SU-DHL-6 (cell line): ENCODE data around the gene ARV1.

Experiments
- H2AFZ ChIP-seq: fragments of 200-600 bp; sonication (generic); 2 replicates; pipeline ENCODE4 v1.6.1; 2014; ENCODE audit warnings: low read depth, mild to moderate bottlenecking, moderate library complexity, mixed read lengths, antibody characterized with exemption, low read length; ENCODE audit not compliant: severe bottlenecking
- H3F3A ChIP-seq: fragments of 200-600 bp; shearing (Covaris generic); 2 replicates; pipeline ENCODE4 v1.6.0; 2016; ENCODE audit warnings: antibody characterized with exemption, mild to moderate bottlenecking; ENCODE audit not compliant: insufficient read depth
- H3K27ac ChIP-seq: fragments of 200-600 bp; sonication (generic); 2 replicates; pipeline ENCODE4 v1.5.1; 2016; ENCODE audit warnings: low read depth, mild to moderate bottlenecking, low read length, moderate library complexity, mixed read lengths
- H3K27me3 ChIP-seq: fragments of 200-600 bp; sonication (generic), shearing (Covaris generic); 2 replicates; pipeline ENCODE4 v1.6.0; 2014; ENCODE audit warnings: mild to moderate bottlenecking, low read length
- H3K36me3 ChIP-seq: fragments of 200-600 bp; sonication (generic); 2 replicates; pipeline ENCODE4 v1.6.1; 2014; ENCODE audit warnings: mild to moderate bottlenecking, low read length, mixed read lengths
- H3K4me2 ChIP-seq: fragments of 300-600, 200-600 bp; shearing (Covaris generic), sonication (generic); 2 replicates; pipeline ENCODE4 v1.6.0; 2014; ENCODE audit warnings: low read length, low read depth, mild to moderate bottlenecking; ENCODE audit not compliant: poor library complexity, severe bottlenecking
- H3K4me3 ChIP-seq: fragments of 200-600 bp; sonication (generic); 2 replicates; pipeline ENCODE4 v1.5.1; 2014; ENCODE audit warnings: antibody characterized with exemption, low read length, mild to moderate bottlenecking, mixed read lengths; ENCODE audit not compliant: insufficient read depth, poor library complexity, severe bottlenecking
- H3K79me2 ChIP-seq: fragments of 200-600 bp; sonication (generic); 2 replicates; pipeline ENCODE4 v1.6.1; 2014; ENCODE audit warnings: mild to moderate bottlenecking, low read length, moderate library complexity; ENCODE audit not compliant: insufficient read depth
- H3K9ac ChIP-seq: fragments of 200-600 bp; sonication (generic); 2 replicates; pipeline ENCODE4 v1.7.0; 2014; ENCODE audit warnings: mild to moderate bottlenecking, low read length
- H3K9me2 ChIP-seq: fragments of 200-600 bp; sonication (generic); replicated peaks from 2 replicates; pipeline ENCODE4 v1.6.1; 2014; ENCODE audit warnings: low read length; ENCODE audit not compliant: insufficient read depth
- H3K9me3 ChIP-seq: fragments of 200-600 bp; sonication (generic); 2 replicates; pipeline ENCODE4 v1.6.1; 2014; ENCODE audit warnings: low read length, mixed read lengths; ENCODE audit not compliant: insufficient read depth
- H4K20me1 ChIP-seq: fragments of 200-600 bp; sonication (generic); 2 replicates; pipeline ENCODE4 v1.6.1; 2014; ENCODE audit warnings: low read depth, mild to moderate bottlenecking, antibody characterized with exemption, low read length, moderate library complexity, mixed read lengths
- CTCF ChIP-seq: fragments of 200-600 bp; sonication (generic); IDR thresholded peaks from one replicate; pipeline ENCODE4 v1.5.1; 2017; ENCODE audit warnings: antibody characterized with exemption, mild to moderate bottlenecking, low read length, moderate library complexity; ENCODE audit not compliant: insufficient read depth, poor library complexity, severe bottlenecking
- EZH2phosphoT487 ChIP-seq: fragments of 200-600 bp; sonication (generic), shearing (Covaris generic); conservative IDR thresholded peaks from 2 replicates; pipeline ENCODE4 v1.6.1; 2018; ENCODE audit warnings: mild to moderate bottlenecking, antibody characterized with exemption, low read length, moderate library complexity, mixed read lengths

ARV1 gene

GRCh38 chr1:230958370-230958769, 20.5 kb upstream of the ARV1 start:
- Histone ChIP-seq H3F3A (peaks cover 27% of the 10 kb centered on the region), H4K20me1 (no peaks in the 10 kb centered on the region), H3K27ac (peak overlapping the region; percentile 92), H3K9ac (peak overlapping the region; percentile 28), H3K79me2 (peaks cover 47% of the 10 kb centered on the region), H3K9me3 (no peaks in the 10 kb centered on the region), H3K36me3 (peaks cover 23% of the 10 kb centered on the region), H3K4me2 (peak overlapping the region; percentile 81), H3K9me2 (no peaks in the 10 kb centered on the region), H3K4me3 (peak overlapping the region; percentile 34), H2AFZ (no peak overlapping the region), H3K27me3 (no peaks in the 10 kb centered on the region)
- no peak for TF ChIP-seq EZH2phosphoT487
- no peak for TF ChIP-seq CTCF

DNA sequence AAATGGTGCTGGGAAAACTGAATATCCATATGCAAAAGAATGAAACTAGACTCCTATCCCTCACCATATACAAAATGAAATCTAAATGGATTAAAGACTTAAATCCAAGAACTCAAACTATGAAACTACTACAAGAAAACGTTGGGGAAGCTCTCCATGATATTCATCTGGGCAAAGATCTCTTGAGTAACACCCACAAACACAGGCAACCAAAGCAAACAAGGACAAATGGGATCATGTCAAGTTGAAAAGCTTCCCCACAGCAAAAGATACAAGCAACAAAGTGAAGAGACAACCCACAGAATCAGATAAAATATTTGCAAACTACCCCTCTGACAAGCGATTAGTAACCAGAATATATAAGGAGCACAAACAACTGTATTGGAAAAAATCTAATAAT, 14.0 kb upstream of the ARV1 start:
- H3K9ac ChIP-seq = no peak overlapping the region
- no peaks in the 10 kb centered on the region for H4K20me1 ChIP-seq
- H3K27me3 ChIP-seq = no peaks in the 10 kb centered on the region
- H3K4me2 ChIP-seq = no peak overlapping the region
- H2AFZ ChIP-seq = no peak overlapping the region
- TF ChIP-seq CTCF = no peak
- no peak for TF ChIP-seq EZH2phosphoT487
- H3F3A ChIP-seq = no peaks in the 10 kb centered on the region
- no peaks in the 10 kb centered on the region for H3K36me3 ChIP-seq
- H3K4me3 ChIP-seq = no peak overlapping the region
- no peak overlapping the region for H3K27ac ChIP-seq
- H3K9me2 ChIP-seq = no peaks in the 10 kb centered on the region
- H3K79me2 ChIP-seq = peaks cover 79% of the 10 kb centered on the region
- no peaks in the 10 kb centered on the region for H3K9me3 ChIP-seq

GRCh38 chr1:230965535-230965934, 13.4 kb upstream of the ARV1 start:
- H4K20me1 ChIP-seq = no peaks in the 10 kb centered on the region
- no peaks in the 10 kb centered on the region for H3K9me2 ChIP-seq
- no peak for TF ChIP-seq EZH2phosphoT487
- no peak for TF ChIP-seq CTCF
- no peak overlapping the region for H3K4me3 ChIP-seq
- no peak overlapping the region for H2AFZ ChIP-seq
- no peaks in the 10 kb centered on the region for H3K9me3 ChIP-seq
- H3K79me2 ChIP-seq = peaks cover 79% of the 10 kb centered on the region
- no peak overlapping the region for H3K27ac ChIP-seq
- H3F3A ChIP-seq = no peaks in the 10 kb centered on the region
- H3K9ac ChIP-seq = no peak overlapping the region
- H3K27me3 ChIP-seq = no peaks in the 10 kb centered on the region
- H3K36me3 ChIP-seq = no peaks in the 10 kb centered on the region
- no peak overlapping the region for H3K4me2 ChIP-seq
